Measurements from ENCODE around the gene FAM240B.

FAM240B gene

GRCh38 chr9:38682713-38683112 lies 37.2 kb downstream of the FAM240B start:
- H3K4ac ChIP-seq (ENCODE audit: low read depth, low read length), result peak overlapping the region; percentile 42
- no peak overlapping the region for H2BK5ac ChIP-seq (ENCODE audit: low read length)
- no peaks in the 10 kb centered on the region for H3K36me3 ChIP-seq (ENCODE audit: control insufficient read depth, insufficient read depth, low read length)
- H3K18ac ChIP-seq (ENCODE audit: low read length), result no peak overlapping the region
- H3K27ac ChIP-seq (ENCODE audit: low read depth, low read length), result peak overlapping the region; percentile 27
- no peaks in the 10 kb centered on the region for H3K79me1 ChIP-seq (ENCODE audit: low read length)
- no peaks in the 10 kb centered on the region for H3K27me3 ChIP-seq (ENCODE audit: insufficient read depth, low read length, poor library complexity)
- WGBS (ENCODE audit: extremely low coverage, insufficient coverage, low lambda C conversion rate), result no CpG with 5 or more reads among the region's 3 CpGs
- H3K56ac ChIP-seq (ENCODE audit: low read length), result no peak overlapping the region
- no peak overlapping the region for H4K8ac ChIP-seq (ENCODE audit: low read depth, low read length)
- no peak overlapping the region for H3K4me2 ChIP-seq (ENCODE audit: low read length)
- H2BK120ac ChIP-seq (ENCODE audit: low read depth, low read length), result no peak overlapping the region
- H3K79me2 ChIP-seq (ENCODE audit: control insufficient read depth, insufficient read depth, low read length), result no peaks in the 10 kb centered on the region
- no peak overlapping the region for H3K4me3 ChIP-seq (ENCODE audit: low read length)
- H2BK15ac ChIP-seq (replicated peaks; ENCODE audit: low read depth), result no peak overlapping the region
- DNase-seq, result peak; percentile 95
- peaks cover 9% of the 10 kb centered on the region for H3K4me1 ChIP-seq (ENCODE audit: control insufficient read depth, low read depth, low read length)
- no peak overlapping the region for H3K9ac ChIP-seq (ENCODE audit: low read length)
- H2AK5ac ChIP-seq (ENCODE audit: low read length), result no peak overlapping the region
- H4K5ac ChIP-seq (ENCODE audit: low read length), result no peak overlapping the region
- no peak overlapping the region for H3K23ac ChIP-seq (ENCODE audit: low read length)

- no CpG with 5 or more reads among the region's 4 CpGs for WGBS (ENCODE audit: extremely low coverage, insufficient coverage, low lambda C conversion rate)
- Histone ChIP-seq H3K79me2 (ENCODE audit: control insufficient read depth, insufficient read depth, low read length) (no peaks in the 10 kb centered on the region), H3K4me2 (ENCODE audit: low read length) (no peak overlapping the region), H3K4me1 (ENCODE audit: control insufficient read depth, low read depth, low read length) (peaks cover 7% of the 10 kb centered on the region), H3K27me3 (ENCODE audit: insufficient read depth, low read length, poor library complexity) (no peaks in the 10 kb centered on the region), H3K4me3 (ENCODE audit: low read length) (no peak overlapping the region), H3K27ac (ENCODE audit: low read depth, low read length) (no peak overlapping the region), H3K4ac (ENCODE audit: low read depth, low read length) (no peak overlapping the region), H4K5ac (ENCODE audit: low read length) (no peak overlapping the region), H3K79me1 (ENCODE audit: low read length) (no peaks in the 10 kb centered on the region), H2BK5ac (ENCODE audit: low read length) (no peak overlapping the region), H3K23ac (ENCODE audit: low read length) (no peak overlapping the region), H2BK15ac (replicated peaks; ENCODE audit: low read depth) (no peak overlapping the region), H2BK120ac (ENCODE audit: low read depth, low read length) (peak overlapping the region; percentile 56), H3K36me3 (ENCODE audit: control insufficient read depth, insufficient read depth, low read length) (no peaks in the 10 kb centered on the region), H3K56ac (ENCODE audit: low read length) (no peak overlapping the region), H2AK5ac (ENCODE audit: low read length) (no peak overlapping the region), H3K18ac (ENCODE audit: low read length) (no peak overlapping the region), H3K9ac (ENCODE audit: low read length) (no peak overlapping the region), H4K8ac (ENCODE audit: low read depth, low read length) (no peak overlapping the region)
- no peak for DNase-seq
These were observed 38.1 kb downstream of the FAM240B start for GRCh38 chr9:38681747-38682227.

GRCh38 chr9:38680837-38681445 lies 39.0 kb downstream of the FAM240B start:
- Histone ChIP-seq H3K27ac (ENCODE audit: low read depth, low read length) (no peak overlapping the region), H4K8ac (ENCODE audit: low read depth, low read length) (no peak overlapping the region), H2AK5ac (ENCODE audit: low read length) (no peak overlapping the region), H3K4me2 (ENCODE audit: low read length) (no peak overlapping the region), H3K27me3 (ENCODE audit: insufficient read depth, low read length, poor library complexity) (no peaks in the 10 kb centered on the region), H2BK15ac (replicated peaks; ENCODE audit: low read depth) (no peak overlapping the region), H3K4me1 (ENCODE audit: control insufficient read depth, low read depth, low read length) (peaks cover 6% of the 10 kb centered on the region), H2BK120ac (ENCODE audit: low read depth, low read length) (no peak overlapping the region), H3K56ac (ENCODE audit: low read length) (no peak overlapping the region), H3K23ac (ENCODE audit: low read length) (no peak overlapping the region), H3K36me3 (ENCODE audit: control insufficient read depth, insufficient read depth, low read length) (no peaks in the 10 kb centered on the region), H3K79me1 (ENCODE audit: low read length) (no peaks in the 10 kb centered on the region), H3K4ac (ENCODE audit: low read depth, low read length) (no peak overlapping the region), H3K4me3 (ENCODE audit: low read length) (no peak overlapping the region), H4K5ac (ENCODE audit: low read length) (no peak overlapping the region), H3K79me2 (ENCODE audit: control insufficient read depth, insufficient read depth, low read length) (no peaks in the 10 kb centered on the region), H2BK5ac (ENCODE audit: low read length) (no peak overlapping the region), H3K9ac (ENCODE audit: low read length) (no peak overlapping the region), H3K18ac (ENCODE audit: low read length) (no peak overlapping the region)
- no CpG with 5 or more reads among the region's 14 CpGs for WGBS (ENCODE audit: extremely low coverage, insufficient coverage, low lambda C conversion rate)
- no peak for DNase-seq

GRCh38 chr9:38677660-38678303 lies 42.2 kb downstream of the FAM240B start:
- Histone ChIP-seq H3K36me3 (ENCODE audit: control insufficient read depth, insufficient read depth, low read length) (no peaks in the 10 kb centered on the region), H4K5ac (ENCODE audit: low read length) (no peak overlapping the region)
- DNase-seq, result no peak

GRCh38 chr9:38675831-38676230 lies 44.1 kb downstream of the FAM240B start:
- no peak overlapping the region for H4K5ac ChIP-seq (ENCODE audit: low read length)
- H3K79me1 ChIP-seq (ENCODE audit: low read length), result no peaks in the 10 kb centered on the region
- H3K27me3 ChIP-seq (ENCODE audit: insufficient read depth, low read length, poor library complexity), result no peaks in the 10 kb centered on the region
- no peak overlapping the region for H2AK5ac ChIP-seq (ENCODE audit: low read length)
- no peak overlapping the region for H2BK120ac ChIP-seq (ENCODE audit: low read depth, low read length)
- H4K8ac ChIP-seq (ENCODE audit: low read depth, low read length), result no peak overlapping the region
- DNase-seq, result no peak
- H3K4me1 ChIP-seq (ENCODE audit: control insufficient read depth, low read depth, low read length), result no peaks in the 10 kb centered on the region
- H3K56ac ChIP-seq (ENCODE audit: low read length), result no peak overlapping the region
- no peak overlapping the region for H2BK15ac ChIP-seq (replicated peaks; ENCODE audit: low read depth)
- no peak overlapping the region for H3K18ac ChIP-seq (ENCODE audit: low read length)
- no peak overlapping the region for H3K4ac ChIP-seq (ENCODE audit: low read depth, low read length)
- no peak overlapping the region for H3K4me3 ChIP-seq (ENCODE audit: low read length)
- no peaks in the 10 kb centered on the region for H3K36me3 ChIP-seq (ENCODE audit: control insufficient read depth, insufficient read depth, low read length)
- no CpG with 5 or more reads among the region's 2 CpGs for WGBS (ENCODE audit: extremely low coverage, insufficient coverage, low lambda C conversion rate)
- H3K79me2 ChIP-seq (ENCODE audit: control insufficient read depth, insufficient read depth, low read length), result no peaks in the 10 kb centered on the region
- no peak overlapping the region for H3K9ac ChIP-seq (ENCODE audit: low read length)
- H3K23ac ChIP-seq (ENCODE audit: low read length), result no peak overlapping the region
- no peak overlapping the region for H2BK5ac ChIP-seq (ENCODE audit: low read length)
- no peak overlapping the region for H3K4me2 ChIP-seq (ENCODE audit: low read length)
- H3K27ac ChIP-seq (ENCODE audit: low read depth, low read length), result no peak overlapping the region

More at GRCh38 chr9:38677660-38678303, 42.2 kb downstream of the FAM240B start:
- Histone ChIP-seq H3K56ac (ENCODE audit: low read length) (no peak overlapping the region), H3K9ac (ENCODE audit: low read length) (no peak overlapping the region), H3K18ac (ENCODE audit: low read length) (no peak overlapping the region), H2BK15ac (replicated peaks; ENCODE audit: low read depth) (no peak overlapping the region), H3K4me1 (ENCODE audit: control insufficient read depth, low read depth, low read length) (peaks cover 3% of the 10 kb centered on the region), H3K4ac (ENCODE audit: low read depth, low read length) (no peak overlapping the region), H4K8ac (ENCODE audit: low read depth, low read length) (no peak overlapping the region), H3K79me2 (ENCODE audit: control insufficient read depth, insufficient read depth, low read length) (no peaks in the 10 kb centered on the region), H3K79me1 (ENCODE audit: low read length) (no peaks in the 10 kb centered on the region), H3K4me2 (ENCODE audit: low read length) (no peak overlapping the region), H3K27ac (ENCODE audit: low read depth, low read length) (no peak overlapping the region), H3K27me3 (ENCODE audit: insufficient read depth, low read length, poor library complexity) (no peaks in the 10 kb centered on the region), H2BK5ac (ENCODE audit: low read length) (no peak overlapping the region), H3K23ac (ENCODE audit: low read length) (no peak overlapping the region), H2AK5ac (ENCODE audit: low read length) (no peak overlapping the region), H2BK120ac (ENCODE audit: low read depth, low read length) (no peak overlapping the region), H3K4me3 (ENCODE audit: low read length) (no peak overlapping the region)
- no CpG with 5 or more reads among the region's 14 CpGs for WGBS (ENCODE audit: extremely low coverage, insufficient coverage, low lambda C conversion rate)
